ENCODE measurements around the gene ATP9A.

ATP9A gene

GRCh38 chr20:51629399-51630058, 138.7 kb downstream of the ATP9A start:
- H3K27me3 ChIP-seq (ENCODE audit: control insufficient read depth, low read length): peaks cover 19% of the 10 kb centered on the region
- H3K9me3 ChIP-seq (ENCODE audit: control insufficient read depth, insufficient read depth, low read length): no peaks in the 10 kb centered on the region
- H3K79me2 ChIP-seq (ENCODE audit: control insufficient read depth, low read length): no peaks in the 10 kb centered on the region
- H3K4me3 ChIP-seq (ENCODE audit: low read length): no peak overlapping the region
- no peaks in the 10 kb centered on the region for H3K36me3 ChIP-seq (ENCODE audit: control insufficient read depth, low read length)
- H3K4me2 ChIP-seq (ENCODE audit: low read length): no peak overlapping the region
- no peaks in the 10 kb centered on the region for H4K20me1 ChIP-seq (ENCODE audit: control insufficient read depth, insufficient read depth, low read depth, low read length)
- H3F3A ChIP-seq (ENCODE audit: control insufficient read depth, insufficient read depth): no peaks in the 10 kb centered on the region
- no peak overlapping the region for H3K27ac ChIP-seq (ENCODE audit: low read depth, low read length)
- H3K9me2 ChIP-seq (replicated peaks; ENCODE audit: control insufficient read depth, low read length): no peaks in the 10 kb centered on the region
- H3K4me1 ChIP-seq (ENCODE audit: control insufficient read depth, low read length): no peaks in the 10 kb centered on the region; the same call in 1 of the 2 replicates
- TF ChIP-seq EZH2phosphoT487 (IDR thresholded peaks at IDR 0.05; ENCODE audit: borderline replicate concordance, low read length) (no peak), CTCF (IDR thresholded peaks at IDR 0.05; ENCODE audit: low read depth, low read length, poor library complexity, severe bottlenecking) (no peak)

GRCh38 chr20:51628533-51629398, 139.4 kb downstream of the ATP9A start:
- no peaks in the 10 kb centered on the region for H3K36me3 ChIP-seq (ENCODE audit: control insufficient read depth, low read length)
- no peak overlapping the region for H3K27ac ChIP-seq (ENCODE audit: low read depth, low read length)
- no peaks in the 10 kb centered on the region for H3K9me3 ChIP-seq (ENCODE audit: control insufficient read depth, insufficient read depth, low read length)
- no peak for TF ChIP-seq EZH2phosphoT487 (IDR thresholded peaks at IDR 0.05; ENCODE audit: borderline replicate concordance, low read length)
- no peak for TF ChIP-seq CTCF (IDR thresholded peaks at IDR 0.05; ENCODE audit: low read depth, low read length, poor library complexity, severe bottlenecking)
- no peaks in the 10 kb centered on the region for H3F3A ChIP-seq (ENCODE audit: control insufficient read depth, insufficient read depth)
- H3K79me2 ChIP-seq (ENCODE audit: control insufficient read depth, low read length): no peaks in the 10 kb centered on the region
- no peak overlapping the region for H3K4me2 ChIP-seq (ENCODE audit: low read length)
- H3K4me1 ChIP-seq (ENCODE audit: control insufficient read depth, low read length): peaks cover 7% of the 10 kb centered on the region
- no peaks in the 10 kb centered on the region for H4K20me1 ChIP-seq (ENCODE audit: control insufficient read depth, insufficient read depth, low read depth, low read length)
- no peak overlapping the region for H3K4me3 ChIP-seq (ENCODE audit: low read length)
- no peaks in the 10 kb centered on the region for H3K9me2 ChIP-seq (replicated peaks; ENCODE audit: control insufficient read depth, low read length)
- H3K27me3 ChIP-seq (ENCODE audit: control insufficient read depth, low read length): peaks cover 19% of the 10 kb centered on the region

GRCh38 chr20:51627586-51627985, 140.6 kb downstream of the ATP9A start:
- H3K4me1 ChIP-seq (ENCODE audit: control insufficient read depth, low read length): peaks cover 9% of the 10 kb centered on the region
- no peaks in the 10 kb centered on the region for H3K9me3 ChIP-seq (ENCODE audit: control insufficient read depth, insufficient read depth, low read length)
- H3F3A ChIP-seq (ENCODE audit: control insufficient read depth, insufficient read depth): no peaks in the 10 kb centered on the region
- H3K27ac ChIP-seq (ENCODE audit: low read depth, low read length): no peak overlapping the region
- peaks cover 19% of the 10 kb centered on the region for H3K27me3 ChIP-seq (ENCODE audit: control insufficient read depth, low read length)
- H4K20me1 ChIP-seq (ENCODE audit: control insufficient read depth, insufficient read depth, low read depth, low read length): no peaks in the 10 kb centered on the region
- no peak overlapping the region for H3K4me2 ChIP-seq (ENCODE audit: low read length)
- no peaks in the 10 kb centered on the region for H3K9me2 ChIP-seq (replicated peaks; ENCODE audit: control insufficient read depth, low read length)
- no peak overlapping the region for H3K4me3 ChIP-seq (ENCODE audit: low read length)
- H3K79me2 ChIP-seq (ENCODE audit: control insufficient read depth, low read length): no peaks in the 10 kb centered on the region
- no peaks in the 10 kb centered on the region for H3K36me3 ChIP-seq (ENCODE audit: control insufficient read depth, low read length)
- TF ChIP-seq CTCF (IDR thresholded peaks at IDR 0.05; ENCODE audit: low read depth, low read length, poor library complexity, severe bottlenecking) (no peak), EZH2phosphoT487 (IDR thresholded peaks at IDR 0.05; ENCODE audit: borderline replicate concordance, low read length) (no peak)

Measured in DOHH2 (cell line).